K562 (cell line): ENCODE results near the gene GRB10. TPM values are rescaled to one million over a fixed set of nuclear protein-coding genes. Genes with fewer than 3 reads are reported as not detected.
A peak's percentile ranks its signal among the peaks of the same experiment; 100 is the strongest.

ENCODE experiments used
- ATAC-seq: fragments of 200-7000 bp; cut with Tn5 transposase; 3 replicates; pipeline ENCODE4 v1.9.1; 2020; ENCODE audit warnings: moderate library complexity
- BruUV-seq: library from RNA; stranded (reverse); fragments of 400-500 nt; replicated peaks from 2 replicates; lab custom pipeline; 2021; lab: Mats Ljungman, UMichigan
- CTCF ChIA-PET: fragments of 300-600 bp; formaldehyde crosslinking; extraction: SDS; loops from one replicate; lab custom pipeline; 2021; ENCODE audit warnings: low intra/inter-chr PET ratio; lab: Yijun Ruan, JAX
- POLR2A ChIA-PET: fragments of 300-600, 350-650 bp; sonication (Branson Sonifier 250); formaldehyde crosslinking; extraction: SDS; loops from one replicate; lab custom pipeline; 2021; ENCODE audit warnings: antibody characterized with exemption, inconsistent platforms; lab: Yijun Ruan, JAX
- DNase-seq, 4 experiments: peaks; one replicate each; pipeline versions ENCODE4 v3.0.0 to v3.0.0-alpha.2; 2011 to 2018; ENCODE audit warnings: low spot score in 3 of 4, mixed read lengths in 3 of 4; ENCODE audit errors: extremely low read depth in 1 of 4
- FAIRE-seq: peaks from 2 replicates; lab custom pipeline; 2011; peaks lifted over from hg19 to GRCh38; lab: Jason Lieb, UNC
- H2AFZ ChIP-seq: 2 replicates; pipeline ENCODE4 v1.6.0; 2011; ENCODE audit warnings: low read depth, low read length, control low read depth, inconsistent platforms
- H3K27ac ChIP-seq: fragments of 200-600 bp; 3 replicates; pipeline ENCODE4 v1.8.0; 2011; ENCODE audit warnings: low read depth, mild to moderate bottlenecking, control low read depth, inconsistent platforms, low read length, moderate library complexity, mixed read lengths; ENCODE audit errors: extremely low read depth
- H3K27me3 ChIP-seq, 2 experiments: fragments of 300-600 bp in 1 of 2; 2 replicates in 1 of 2; 3 replicates in 1 of 2; pipeline versions ENCODE4 v1.6.0 to v1.8.0; 2011; ENCODE audit warnings: inconsistent platforms in 2 of 2, low read length in 2 of 2, mild to moderate bottlenecking in 1 of 2, mixed read lengths in 1 of 2, moderate library complexity in 1 of 2; ENCODE audit not compliant: control insufficient read depth in 2 of 2, insufficient read depth in 2 of 2
- H3K36me3 ChIP-seq: fragments of 300-600 bp; 3 replicates; pipeline ENCODE4 v1.8.0; 2011; ENCODE audit warnings: mild to moderate bottlenecking, low read length, inconsistent platforms; ENCODE audit not compliant: control insufficient read depth, insufficient read depth
- H3K4me1 ChIP-seq, 2 experiments: fragments of 200-600 bp in 1 of 2; replicated peaks in 1 of 2; 2 replicates in 1 of 2; 3 replicates in 1 of 2; pipeline versions ENCODE4 v1.5.1 to v1.8.0; 2011; ENCODE audit warnings: inconsistent platforms in 2 of 2, low read length in 2 of 2, mild to moderate bottlenecking in 1 of 2, mixed read lengths in 1 of 2, moderate library complexity in 1 of 2; ENCODE audit not compliant: control insufficient read depth in 2 of 2, insufficient read depth in 2 of 2
- H3K4me2 ChIP-seq: 2 replicates; pipeline ENCODE4 v1.6.1; 2011; ENCODE audit warnings: low read length, control low read depth, inconsistent platforms, mixed read lengths; ENCODE audit not compliant: insufficient read depth
- H3K4me3 ChIP-seq: fragments of 200-600 bp; sonication (generic), shearing (Covaris generic); 2 replicates; pipeline ENCODE4 v1.5.1; 2016; ENCODE audit warnings: control low read depth, inconsistent platforms
- H3K79me2 ChIP-seq: fragments of 200-600 bp; 3 replicates; pipeline ENCODE4 v1.8.0; 2011; ENCODE audit warnings: low read length, inconsistent platforms; ENCODE audit not compliant: control insufficient read depth, insufficient read depth
- H3K9ac ChIP-seq, 2 experiments: 2 replicates each; pipeline versions ENCODE4 v1.6.0 to v1.6.1; 2011; ENCODE audit warnings: low read depth in 2 of 2, low read length in 2 of 2, control low read depth in 1 of 2, inconsistent platforms in 1 of 2, mild to moderate bottlenecking in 1 of 2, mixed read lengths in 1 of 2; ENCODE audit not compliant: insufficient read depth in 1 of 2
- H3K9me1 ChIP-seq: one replicate; pipeline ENCODE4 v1.6.0; 2011; ENCODE audit warnings: inconsistent platforms, mild to moderate bottlenecking, low read length, moderate library complexity; ENCODE audit not compliant: control insufficient read depth, insufficient read depth
- H3K9me3 ChIP-seq: replicated peaks from 2 replicates; pipeline ENCODE4 v1.5.1; 2011; ENCODE audit warnings: low read depth, low read length, inconsistent platforms; ENCODE audit not compliant: control insufficient read depth, insufficient read depth
- H4K20me1 ChIP-seq: replicated peaks from 2 replicates; pipeline ENCODE4 v1.6.1; 2011; ENCODE audit warnings: low read length, inconsistent platforms, mixed read lengths; ENCODE audit not compliant: control insufficient read depth, insufficient read depth
- CC2D1A ChIP-seq: fragments of 450-650 bp; IDR thresholded peaks from 2 replicates; pipeline ENCODE4 v1.6.1; 2017; ENCODE audit warnings: mild to moderate bottlenecking
- DMBX1 ChIP-seq: fragments of 250-450 bp; sonication (Bioruptor Pico); IDR thresholded peaks from 2 replicates; pipeline ENCODE4 v1.8.0; 2022; ENCODE audit warnings: inconsistent platforms, mild to moderate bottlenecking, moderate library complexity, borderline replicate concordance
- HDGF ChIP-seq: fragments of 450-650 bp; IDR thresholded peaks from 2 replicates; pipeline ENCODE4 v1.6.1; 2016
- HMGN3 ChIP-seq: IDR thresholded peaks from 2 replicates; pipeline ENCODE4 v1.6.1; 2011; ENCODE audit warnings: borderline replicate concordance, low read depth, mild to moderate bottlenecking, mixed read lengths, low read length; ENCODE audit not compliant: insufficient read length; ENCODE audit errors: extremely low read depth
- NFIC ChIP-seq: fragments of 450-650 bp; IDR thresholded peaks from 2 replicates; pipeline ENCODE4 v1.6.1; 2017; ENCODE audit warnings: mild to moderate bottlenecking, inconsistent platforms
- POLR2G ChIP-seq: fragments of 200-400 bp; formaldehyde crosslinking; IDR thresholded peaks from 2 replicates; pipeline ENCODE4 v1.6.1; 2017; ENCODE audit warnings: low read depth, mild to moderate bottlenecking, antibody characterized with exemption, low read length, moderate library complexity
- RBM22 ChIP-seq: fragments of 200-400 bp; formaldehyde crosslinking; IDR thresholded peaks from 2 replicates; pipeline ENCODE4 v1.6.1; 2018; ENCODE audit warnings: low read length, low read depth; ENCODE audit not compliant: poor library complexity, severe bottlenecking
- ZNF24 ChIP-seq: fragments of 450-650 bp; IDR thresholded peaks from 2 replicates; pipeline ENCODE4 v1.6.1; 2016
- ZNF76 ChIP-seq: fragments of 250-450 bp; sonication (Bioruptor Pico); IDR thresholded peaks from 2 replicates; pipeline ENCODE4 v1.4.0; 2020; ENCODE audit warnings: mild to moderate bottlenecking, moderate library complexity, borderline replicate concordance
- ZSCAN29 ChIP-seq: fragments of 450-650 bp; IDR thresholded peaks from 2 replicates; pipeline ENCODE4 v1.6.1; 2017
- WGBS: fragments of 100-300 bp; shearing (Covaris generic); methylation state at CpG from one replicate; pipeline ENCODE4 v1.1.6; 2016; ENCODE audit warnings: low coverage, mixed read lengths; ENCODE audit not compliant: insufficient coverage; ENCODE audit errors: missing lambda C conversion rate; 5-methylcytosine and 5-hydroxymethylcytosine counted together
- in situ Hi-C: fragments of 300-500 bp; cut with MboI; formaldehyde crosslinking; loops from 4 replicates; pipeline ENCODE4 v1.15.0; 2018; ENCODE audit warnings: inconsistent platforms, mixed read lengths
- intact Hi-C: fragments of 100-400 bp; cut with micrococcal nuclease; formaldehyde crosslinking; loops from 2 replicates; pipeline ENCODE4 v1.14.2; 2022
- polyA plus RNA-seq, 8 experiments: library from polyadenylated mRNA; depleted of rRNA in 4 of 8; stranded (reverse) in 5 of 8; unstranded in 3 of 8; fragments of >200 nt; fragmentation: Nextera tagmentation in 2 of 8; fragmentation: Illumina TruSeq in 1 of 8; extraction: Ambion mirVana in 2 of 8; extraction: Trizol in 1 of 8; gene quantifications; 2 replicates each; pipeline versions ENCODE4 v1.2.1 to v1.2.3, GENCODE V29; 2011 to 2014; ENCODE audit warnings: inconsistent platforms in 1 of 8, missing spikeins in 1 of 8
- total RNA-seq, 7 experiments: library from RNA; depleted of rRNA in 6 of 7; stranded (reverse); fragments of >200 nt in 6 of 7; fragmentation: Illumina TruSeq in 2 of 7; extraction: Trizol in 2 of 7; gene quantifications; 2 replicates each; pipeline versions ENCODE4 v1.2.1 to v1.2.3, GENCODE V29; 2011 to 2021; ENCODE audit warnings: low replicate concordance in 1 of 7
- TF ChIP-seq, protein P1 (sequence below): fragments of 450-650 bp; formaldehyde crosslinking; IDR thresholded peaks from 2 replicates; pipeline ENCODE4 v1.4.0; 2020; ENCODE audit warnings: mild to moderate bottlenecking, moderate library complexity

Gene GRB10
- total and polyA plus RNA-seq, 9 of the 15 experiments (the other 6 are each of a cell fraction or from before 2014, with no cell fraction given), result 8.9 to 88.5 (median 40.7) TPM

DNA sequence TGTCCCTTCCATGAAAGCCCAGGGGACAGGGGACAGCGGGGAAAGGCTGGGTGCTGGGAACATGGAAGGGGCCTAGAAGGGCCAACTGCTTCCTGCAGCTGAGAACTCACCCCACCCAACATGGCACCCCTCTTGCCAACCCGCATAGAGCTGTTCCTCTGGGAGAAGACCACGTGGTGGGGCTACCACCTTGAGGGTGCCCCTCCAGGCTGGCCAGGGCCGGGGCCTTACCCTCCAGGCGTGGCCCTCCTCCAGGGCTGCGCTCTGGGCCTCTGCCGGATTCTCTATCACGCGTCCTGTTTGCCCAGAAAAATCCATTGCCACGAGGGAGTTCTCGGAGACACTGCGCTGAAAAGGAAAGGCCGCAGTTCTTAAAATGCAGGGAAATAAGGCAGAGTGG, 177.6 kb downstream of the GRB10 start:
- DNase-seq (no peak), FAIRE-seq (no peak), ATAC-seq (no peak)
- WGBS, result 86% methylated on average over 12 of the region's 13 CpGs
- no peak for TF ChIP-seq HMGN3
- no peak for TF ChIP-seq ZNF76
- TF ChIP-seq RBM22, result peak; percentile 53
- no peak for TF ChIP-seq CC2D1A
- TF ChIP-seq POLR2G, result peak; percentile 32; the same call in 1 of the 2 replicates
- TF ChIP-seq DMBX1, result no peak
- TF ChIP-seq ZNF24, result no peak
- TF ChIP-seq ZSCAN29, result no peak
- TF ChIP-seq NFIC, result no peak
- no peak for TF ChIP-seq HDGF
- TF ChIP-seq, protein P1, sequence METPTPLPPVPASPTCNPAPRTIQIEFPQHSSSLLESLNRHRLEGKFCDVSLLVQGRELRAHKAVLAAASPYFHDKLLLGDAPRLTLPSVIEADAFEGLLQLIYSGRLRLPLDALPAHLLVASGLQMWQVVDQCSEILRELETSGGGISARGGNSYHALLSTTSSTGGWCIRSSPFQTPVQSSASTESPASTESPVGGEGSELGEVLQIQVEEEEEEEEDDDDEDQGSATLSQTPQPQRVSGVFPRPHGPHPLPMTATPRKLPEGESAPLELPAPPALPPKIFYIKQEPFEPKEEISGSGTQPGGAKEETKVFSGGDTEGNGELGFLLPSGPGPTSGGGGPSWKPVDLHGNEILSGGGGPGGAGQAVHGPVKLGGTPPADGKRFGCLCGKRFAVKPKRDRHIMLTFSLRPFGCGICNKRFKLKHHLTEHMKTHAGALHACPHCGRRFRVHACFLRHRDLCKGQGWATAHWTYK (CRISPR knock-in tag), result no peak
- intact Hi-C loops (no loop called here), in situ Hi-C loops (no loop called here)
- H3K4me3 ChIP-seq, result no peak overlapping the region
- H2AFZ ChIP-seq, result no peak overlapping the region
- no peaks in the 10 kb centered on the region for H3K4me1 ChIP-seq
- no TSS peak for BruUV-seq
- no peaks in the 10 kb centered on the region for H3K27me3 ChIP-seq
- no peak overlapping the region for H3K27ac ChIP-seq
- ChIA-PET CTCF (no interaction called here), POLR2A (no interaction called here)
- no peak overlapping the region for H3K4me2 ChIP-seq
- peaks cover 69% of the 10 kb centered on the region for H3K36me3 ChIP-seq
- H3K9ac ChIP-seq, result no peak overlapping the region
- H3K9me3 ChIP-seq, result no peaks in the 10 kb centered on the region
- H3K79me2 ChIP-seq, result no peaks in the 10 kb centered on the region
- H3K9me1 ChIP-seq, result no peaks in the 10 kb centered on the region
- no peaks in the 10 kb centered on the region; the same call in 1 of the 2 replicates for H4K20me1 ChIP-seq
